GM21447 (cell line): ENCODE measurements around the gene FHL2.

Experiments
- ATAC-seq: cut with Tn5 transposase; IDR thresholded peaks from one replicate; pipeline ENCODE4 v1.9.1; 2021; ENCODE audit not compliant: unreplicated experiment

The FHL2 gene, protein sequence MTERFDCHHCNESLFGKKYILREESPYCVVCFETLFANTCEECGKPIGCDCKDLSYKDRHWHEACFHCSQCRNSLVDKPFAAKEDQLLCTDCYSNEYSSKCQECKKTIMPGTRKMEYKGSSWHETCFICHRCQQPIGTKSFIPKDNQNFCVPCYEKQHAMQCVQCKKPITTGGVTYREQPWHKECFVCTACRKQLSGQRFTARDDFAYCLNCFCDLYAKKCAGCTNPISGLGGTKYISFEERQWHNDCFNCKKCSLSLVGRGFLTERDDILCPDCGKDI

DNA sequence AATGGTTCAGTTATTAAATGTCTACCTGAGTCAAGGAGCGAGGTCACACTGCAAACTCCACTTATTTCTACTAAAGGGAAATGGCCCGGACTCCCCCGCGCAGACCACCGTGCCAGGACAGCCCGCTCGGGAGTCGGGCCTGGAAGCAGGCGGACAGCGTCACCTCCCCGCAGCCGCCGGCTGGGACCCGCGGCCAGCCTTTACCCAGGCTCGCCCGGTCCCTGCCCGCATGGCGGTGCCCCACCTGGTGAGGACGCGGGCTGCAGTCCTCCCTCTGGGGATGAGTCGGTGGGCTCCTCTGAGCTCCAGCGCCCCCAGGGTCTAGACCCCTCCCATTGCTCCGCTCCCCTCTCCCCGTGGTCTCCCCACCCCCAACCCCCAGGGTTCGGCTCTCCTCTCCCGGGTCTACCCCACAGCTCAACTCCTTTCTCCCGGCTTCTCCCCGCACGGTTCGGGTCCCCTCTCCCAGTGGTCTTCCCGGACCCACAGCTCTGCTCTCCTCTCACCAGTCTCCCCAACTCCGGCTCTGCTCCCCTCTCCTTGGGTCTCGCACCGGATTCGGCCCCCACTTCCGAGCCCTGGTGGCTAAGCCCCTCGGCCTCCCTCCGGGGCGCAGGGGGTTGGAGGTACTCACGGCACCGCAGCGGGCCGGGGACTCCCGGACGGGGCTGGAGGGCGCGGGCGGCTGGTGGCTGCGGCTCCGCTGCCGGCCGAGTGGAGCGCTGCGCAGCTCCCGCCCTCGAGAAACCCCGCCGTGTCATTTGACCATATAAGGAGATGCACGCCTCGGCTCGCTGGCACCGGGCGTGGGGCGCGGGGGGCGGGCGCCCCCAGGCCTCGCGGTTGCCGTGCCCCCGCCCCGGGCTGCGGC lies at the start of gene FHL2:
Gene FHL2, minus strand, starts transcription at position 716 of the 871 bp plus-strand sequence. CDS start 12,535 bp downstream, outside the sequence.
- peak; percentile 99 for ATAC-seq

DNA sequence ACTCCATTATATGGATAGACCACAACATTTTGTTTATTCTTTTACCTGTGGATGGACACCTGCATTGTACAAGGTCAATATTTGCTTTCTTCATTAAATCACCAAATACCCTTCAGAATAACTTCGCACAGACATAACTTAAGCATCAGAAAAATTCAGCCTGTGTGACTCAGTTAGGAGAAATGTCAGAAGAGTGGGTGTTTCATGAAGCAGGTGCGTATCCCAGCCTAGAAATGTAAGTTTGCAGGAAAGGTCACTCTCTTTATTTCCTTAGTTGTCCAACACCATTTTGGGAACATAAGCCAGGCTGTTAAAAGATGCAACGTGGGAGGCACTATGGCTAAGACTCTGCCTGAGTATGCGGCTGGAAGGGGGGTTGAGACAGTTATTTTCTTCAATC lies 48.6 kb upstream of the FHL2 start:
- no peak for ATAC-seq

DNA sequence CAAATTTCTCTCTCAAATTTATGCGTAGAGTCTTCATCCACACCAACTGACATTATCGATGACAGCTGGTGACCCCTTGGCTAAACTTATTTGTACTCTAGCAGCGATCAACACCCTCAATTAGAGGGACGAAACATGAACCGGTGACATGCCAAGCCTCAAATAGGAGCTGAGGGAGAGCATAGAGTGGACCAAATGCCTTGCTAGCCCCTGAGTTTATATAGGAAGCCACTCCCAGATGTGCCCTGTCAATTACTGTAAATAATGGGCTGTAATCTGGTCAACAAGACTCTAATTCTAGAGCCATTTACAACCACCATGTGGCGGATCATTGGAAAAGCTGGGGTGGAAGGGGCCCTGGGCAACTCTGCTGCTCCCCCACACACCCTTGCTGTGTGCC lies 47.6 kb upstream of the FHL2 start:
- ATAC-seq = no peak

GRCh38 chr2:105445976-105446375 lies 47.1 kb upstream of the FHL2 start:
- no peak for ATAC-seq

GRCh38 chr2:105445498-105445897 lies 46.6 kb upstream of the FHL2 start:
- ATAC-seq = no peak

GRCh38 chr2:105443617-105444598 lies 45.1 kb upstream of the FHL2 start:
- no peak for ATAC-seq

DNA sequence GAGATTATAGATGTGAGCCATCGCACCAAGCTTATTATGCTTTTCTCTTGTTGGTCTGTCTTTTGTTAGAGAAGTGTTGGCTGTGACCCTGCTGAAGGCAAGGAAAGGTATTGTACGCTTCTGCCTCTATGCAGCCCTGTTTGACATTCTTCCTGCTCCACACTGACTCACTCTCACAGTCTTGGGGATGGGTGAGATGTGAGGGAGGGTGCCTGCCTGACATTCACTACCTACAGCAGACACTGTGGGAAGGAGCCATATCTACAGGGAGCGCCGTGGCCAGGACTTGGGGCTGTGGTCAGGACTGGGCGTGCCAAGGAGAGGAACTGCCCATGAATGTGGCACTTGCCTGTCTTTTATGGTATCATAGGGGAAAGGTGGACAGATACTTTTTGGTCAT lies 43.9 kb upstream of the FHL2 start:
- ATAC-seq = no peak

DNA sequence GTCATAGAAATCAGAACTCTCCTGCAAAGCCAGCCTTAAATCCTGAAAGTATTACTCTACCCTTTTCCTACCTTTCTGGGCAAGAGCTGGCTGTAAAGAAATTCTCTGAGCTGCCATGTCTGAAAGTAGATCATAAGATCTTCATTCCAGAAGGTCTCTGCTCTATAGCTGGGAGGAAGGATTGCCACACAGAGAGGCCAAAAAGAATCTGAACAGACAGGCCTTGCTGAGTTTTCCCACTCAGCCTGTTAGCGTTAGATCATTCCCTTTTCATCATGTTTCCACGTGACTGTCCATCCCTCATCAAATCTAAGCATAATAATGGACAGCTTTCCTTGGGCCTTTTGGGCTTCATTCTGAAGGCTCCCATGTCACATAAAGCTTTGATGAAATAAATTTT lies 43.2 kb upstream of the FHL2 start:
- no peak for ATAC-seq

DNA sequence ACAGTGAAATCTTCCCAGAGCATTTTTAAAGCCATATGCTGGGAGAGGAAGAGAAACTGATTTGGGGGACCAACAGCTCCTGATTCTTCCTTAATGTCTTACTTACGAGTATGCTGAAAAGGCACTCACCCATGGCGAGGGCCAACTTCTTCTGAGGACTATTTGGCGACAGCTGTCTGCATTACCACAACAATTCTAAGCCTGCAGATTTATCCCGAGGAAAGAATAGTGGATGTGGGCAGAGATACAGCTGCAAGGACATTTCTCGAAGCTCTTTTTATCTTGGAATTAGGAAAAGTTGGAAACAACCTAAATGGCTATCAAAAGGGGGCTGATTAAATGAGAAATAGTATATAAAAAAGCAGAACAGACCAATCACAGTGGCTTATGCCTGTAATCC lies 40.3 kb upstream of the FHL2 start:
- no peak for ATAC-seq

DNA sequence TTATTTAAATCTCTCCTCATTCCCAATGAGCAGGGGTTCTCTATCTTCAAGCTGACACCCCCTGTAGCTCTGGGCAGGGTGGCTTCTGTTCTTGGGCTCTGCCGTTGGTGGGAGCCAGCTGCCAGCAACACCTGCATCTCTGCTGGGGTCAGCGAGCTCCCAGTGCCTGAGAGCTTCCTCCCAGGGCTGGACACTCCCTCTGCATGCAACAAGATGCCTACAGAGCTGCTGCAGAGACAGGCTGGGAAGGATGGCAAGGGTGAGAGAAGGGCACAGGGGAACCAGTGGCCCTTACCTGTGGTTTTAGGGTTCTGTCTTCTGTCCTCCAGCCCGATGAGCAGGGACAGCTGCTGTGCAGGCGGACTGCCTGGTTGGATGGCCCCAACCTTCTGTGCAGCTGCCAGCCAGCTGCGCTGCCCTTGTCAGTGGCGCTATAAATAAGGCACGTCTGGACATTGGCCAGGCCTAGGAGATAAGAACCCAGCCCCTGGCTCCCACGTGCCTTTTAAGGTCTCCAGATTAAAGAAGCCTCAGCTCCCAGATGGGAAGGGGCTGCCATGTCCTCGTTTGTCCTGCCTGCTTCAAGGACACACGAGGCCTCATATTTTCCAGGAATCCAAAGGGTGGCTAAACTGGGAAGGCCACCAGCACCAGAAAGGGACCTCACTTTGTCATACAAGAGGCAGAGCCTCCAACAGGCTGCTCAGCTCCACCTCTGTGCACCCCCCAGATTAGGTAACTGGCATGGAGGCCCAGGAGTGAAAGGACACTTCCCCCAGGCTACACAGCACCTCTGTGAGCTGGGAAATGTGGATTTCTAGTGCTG lies 39.5 kb upstream of the FHL2 start:
- ATAC-seq = no peak

DNA sequence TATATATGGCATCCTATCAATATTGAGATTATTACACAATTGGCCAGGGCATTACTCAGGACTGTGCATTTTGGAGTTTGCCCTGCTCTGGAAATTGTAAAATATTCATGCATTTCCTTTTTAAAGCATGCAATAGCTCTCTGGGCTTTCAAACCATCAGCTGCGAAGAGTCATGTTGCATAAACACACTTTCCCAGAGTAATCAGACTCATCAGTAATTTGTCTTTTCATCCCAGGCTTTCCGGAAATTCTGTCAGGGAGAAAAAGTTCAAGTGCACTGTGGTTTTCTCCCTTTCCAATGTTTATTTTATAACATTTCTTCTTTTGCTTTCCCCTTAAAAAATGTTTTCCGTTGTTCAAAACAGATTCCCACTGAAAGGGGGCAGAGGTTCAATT lies 38.9 kb upstream of the FHL2 start:
- ATAC-seq = no peak

GRCh38 chr2:105432749-105433148 lies 33.9 kb upstream of the FHL2 start:
- no peak for ATAC-seq

GRCh38 chr2:105432044-105432399 lies 33.2 kb upstream of the FHL2 start:
- no peak for ATAC-seq

DNA sequence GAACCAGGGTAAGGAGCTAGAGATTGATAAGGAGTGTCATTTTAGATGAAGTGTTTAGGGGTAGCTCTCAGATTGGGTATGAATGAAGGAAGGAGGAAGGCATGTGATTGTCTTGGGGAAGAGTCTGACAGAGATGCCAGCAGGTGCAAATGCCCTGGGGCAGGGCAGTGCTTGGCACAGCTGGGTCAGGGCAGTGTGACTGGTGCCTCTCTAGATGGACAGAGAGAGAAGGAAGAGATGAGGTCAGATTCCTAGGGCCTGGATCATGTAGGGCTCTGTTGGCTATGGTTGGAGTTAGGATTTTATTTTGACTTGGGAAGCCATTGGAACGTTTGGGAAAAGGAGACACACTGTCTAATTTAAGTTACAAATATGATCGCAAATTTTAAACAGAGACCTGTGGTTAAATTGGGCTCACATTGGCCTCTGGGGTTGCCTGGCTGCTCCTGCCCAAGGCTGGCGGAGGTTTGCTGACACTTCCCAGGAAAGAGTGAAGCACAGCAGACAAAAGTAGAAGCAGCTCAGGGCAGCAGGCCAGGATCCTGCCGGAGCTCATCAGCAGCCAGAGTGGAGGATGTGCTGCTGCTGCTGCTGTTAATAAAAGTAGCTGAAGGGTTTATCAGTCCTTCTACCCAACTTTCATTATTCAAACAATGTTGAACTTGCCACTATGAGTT lies 32.7 kb upstream of the FHL2 start:
- ATAC-seq = no peak

GRCh38 chr2:105428387-105429018 lies 29.7 kb upstream of the FHL2 start:
- no peak for ATAC-seq

GRCh38 chr2:105427485-105427884 lies 28.6 kb upstream of the FHL2 start:
- no peak for ATAC-seq

GRCh38 chr2:105426626-105427292 lies 27.9 kb upstream of the FHL2 start:
- no peak for ATAC-seq

GRCh38 chr2:105425936-105426625 lies 27.2 kb upstream of the FHL2 start:
- no peak for ATAC-seq
